ENCODE measurements around the gene GPR27. TPM values are rescaled to one million over a fixed set of nuclear protein-coding genes. Genes with fewer than 3 reads are reported as not detected.

Gene GPR27
- under 1 TPM; 0.74 to 0.93 TPM for total RNA-seq

GRCh38 chr3:71753701-71754609 lies at the start of gene GPR27:
Gene GPR27 (plus strand): TSS chr3:71753855. CDS start chr3:71754050, 195 bp downstream.
- H3K9me3 Mint-ChIP-seq: no peaks in the 10 kb centered on the region
- intact Hi-C loops (cut with micrococcal nuclease): loop anchor here (1.0 to 5.0 kb wide), 4 partner anchors 24 to 42 kb away; partner anchors contain the start of gene PROK2
- H3K27ac Mint-ChIP-seq: no peak within 1 kb of the TSS
- no peaks in the 10 kb centered on the region for H3K36me3 Mint-ChIP-seq (ENCODE audit: low read depth)
- H3K4me1 Mint-ChIP-seq (ENCODE audit: low read depth): peaks cover 7% of the 10 kb centered on the region
- peak; percentile 22 for DNase-seq
- H3K4me3 Mint-ChIP-seq: peak within 1 kb of the TSS; percentile 64
- peaks cover 33% of the 10 kb centered on the region for H3K27me3 Mint-ChIP-seq (ENCODE audit: low read depth)
- CTCF ChIA-PET: interaction anchor here (0.6 to 1.7 kb wide), 3 partner anchors 43 to 1245 kb away, joined by 3 to 8 read pairs (median 5); no protein-coding TSS in a partner anchor

GRCh38 chr3:71704915-71705314 lies 48.7 kb upstream of the GPR27 start:
- H3K4me1 Mint-ChIP-seq (ENCODE audit: low read depth): peaks cover 67% of the 10 kb centered on the region
- intact Hi-C loops (cut with micrococcal nuclease): no loop called here
- CTCF ChIA-PET: interaction anchor here (0.6 to 0.7 kb wide), 2 partner anchors 453 to 1170 kb away, joined by 3 read pairs; no protein-coding TSS in a partner anchor
- H3K36me3 Mint-ChIP-seq (ENCODE audit: low read depth): peaks cover 8% of the 10 kb centered on the region
- no peak overlapping the region for H3K4me3 Mint-ChIP-seq
- no peaks in the 10 kb centered on the region for H3K9me3 Mint-ChIP-seq
- H3K27me3 Mint-ChIP-seq (ENCODE audit: low read depth): no peaks in the 10 kb centered on the region
- no peak overlapping the region for H3K27ac Mint-ChIP-seq
- no peak for DNase-seq

- H3K36me3 Mint-ChIP-seq (ENCODE audit: low read depth): peaks cover 8% of the 10 kb centered on the region
- peak overlapping the region; percentile 33 for H3K27ac Mint-ChIP-seq
- no peaks in the 10 kb centered on the region for H3K27me3 Mint-ChIP-seq (ENCODE audit: low read depth)
- H3K4me3 Mint-ChIP-seq: no peak overlapping the region
- CTCF ChIA-PET: interaction anchor here (0.7 kb wide), 1 partner anchor 452 kb away, joined by 3 read pairs; no protein-coding TSS in a partner anchor
- H3K4me1 Mint-ChIP-seq (ENCODE audit: low read depth): peaks cover 73% of the 10 kb centered on the region
- DNase-seq: no peak
- H3K9me3 Mint-ChIP-seq: no peaks in the 10 kb centered on the region
- intact Hi-C loops (cut with micrococcal nuclease): no loop called here
These were observed 48.0 kb upstream of the GPR27 start for GRCh38 chr3:71705681-71706080.

GRCh38 chr3:71707595-71707994 lies 46.1 kb upstream of the GPR27 start:
- intact Hi-C loops (cut with micrococcal nuclease): no loop called here
- peaks cover 65% of the 10 kb centered on the region for H3K4me1 Mint-ChIP-seq (ENCODE audit: low read depth)
- peaks cover 8% of the 10 kb centered on the region for H3K36me3 Mint-ChIP-seq (ENCODE audit: low read depth)
- DNase-seq: no peak
- H3K4me3 Mint-ChIP-seq: no peak overlapping the region
- H3K9me3 Mint-ChIP-seq: no peaks in the 10 kb centered on the region
- no peak overlapping the region for H3K27ac Mint-ChIP-seq
- H3K27me3 Mint-ChIP-seq (ENCODE audit: low read depth): no peaks in the 10 kb centered on the region
- CTCF ChIA-PET: interaction anchor here (1.1 kb wide), 1 partner anchor 16 kb away, joined by 3 read pairs; no protein-coding TSS in a partner anchor

GRCh38 chr3:71708476-71709105 lies 45.1 kb upstream of the GPR27 start:
- CTCF ChIA-PET: interaction anchor here (0.7 to 5.1 kb wide), 3 partner anchors 13 to 166 kb away, joined by 3 to 48 read pairs (median 6); partner anchors contain the start of gene EIF4E3
- Mint-ChIP-seq H3K36me3 (ENCODE audit: low read depth) (peaks cover 8% of the 10 kb centered on the region), H3K4me1 (ENCODE audit: low read depth) (peaks cover 58% of the 10 kb centered on the region), H3K27me3 (ENCODE audit: low read depth) (no peaks in the 10 kb centered on the region), H3K4me3 (no peak overlapping the region), H3K9me3 (no peaks in the 10 kb centered on the region), H3K27ac (no peak overlapping the region)
- no peak for DNase-seq
- intact Hi-C loops (cut with micrococcal nuclease): no loop called here

GRCh38 chr3:71709908-71710511 lies 43.6 kb upstream of the GPR27 start:
- Mint-ChIP-seq H3K27ac (no peak overlapping the region), H3K4me1 (ENCODE audit: low read depth) (peaks cover 57% of the 10 kb centered on the region), H3K9me3 (no peaks in the 10 kb centered on the region), H3K4me3 (no peak overlapping the region), H3K27me3 (ENCODE audit: low read depth) (no peaks in the 10 kb centered on the region), H3K36me3 (ENCODE audit: low read depth) (peaks cover 8% of the 10 kb centered on the region)
- intact Hi-C loops (cut with micrococcal nuclease): loop anchor here (5.0 kb wide), 2 partner anchors 42 to 247 kb away; partner anchors contain the start of gene GPR27
- no peak for DNase-seq
- CTCF ChIA-PET: interaction anchor here (0.6 to 5.1 kb wide), 6 partner anchors 12 to 148 kb away, joined by 4 to 48 read pairs (median 7); partner anchors contain the start of genes EIF4E3 and GPR27

GRCh38 chr3:71710906-71711494 lies 42.7 kb upstream of the GPR27 start:
- Mint-ChIP-seq H3K4me3 (no peak overlapping the region), H3K27ac (no peak overlapping the region), H3K9me3 (no peaks in the 10 kb centered on the region), H3K27me3 (ENCODE audit: low read depth) (no peaks in the 10 kb centered on the region), H3K4me1 (ENCODE audit: low read depth) (peaks cover 50% of the 10 kb centered on the region), H3K36me3 (ENCODE audit: low read depth) (peaks cover 4% of the 10 kb centered on the region)
- intact Hi-C loops (cut with micrococcal nuclease): loop anchor here (1.0 to 5.0 kb wide), 5 partner anchors 10 to 246 kb away; partner anchors contain the start of gene GPR27
- no peak for DNase-seq
- CTCF ChIA-PET: interaction anchor here (0.7 to 5.5 kb wide), 17 partner anchors 9 to 1140 kb away, joined by 3 to 48 read pairs (median 4); partner anchors contain the start of genes EIF4E3 and GPR27

- H3K27ac Mint-ChIP-seq: no peak overlapping the region
- no peaks in the 10 kb centered on the region for H3K27me3 Mint-ChIP-seq (ENCODE audit: low read depth)
- H3K36me3 Mint-ChIP-seq (ENCODE audit: low read depth): no peaks in the 10 kb centered on the region
- no peaks in the 10 kb centered on the region for H3K9me3 Mint-ChIP-seq
- intact Hi-C loops (cut with micrococcal nuclease): loop anchor here (5.0 kb wide), 2 partner anchors 39 to 244 kb away; partner anchors contain the start of gene GPR27
- H3K4me1 Mint-ChIP-seq (ENCODE audit: low read depth): peaks cover 53% of the 10 kb centered on the region
- H3K4me3 Mint-ChIP-seq: no peak overlapping the region
- no peak for DNase-seq
- CTCF ChIA-PET: interaction anchor here (0.7 to 5.5 kb wide), 5 partner anchors 9 to 162 kb away, joined by 3 to 48 read pairs (median 5); partner anchors contain the start of gene EIF4E3
These were observed 40.6 kb upstream of the GPR27 start for GRCh38 chr3:71713041-71713440.

- no peak for DNase-seq
- Mint-ChIP-seq H3K27me3 (ENCODE audit: low read depth) (no peaks in the 10 kb centered on the region), H3K4me3 (no peak overlapping the region), H3K4me1 (ENCODE audit: low read depth) (peaks cover 64% of the 10 kb centered on the region), H3K36me3 (ENCODE audit: low read depth) (no peaks in the 10 kb centered on the region), H3K27ac (no peak overlapping the region), H3K9me3 (no peaks in the 10 kb centered on the region)
- CTCF ChIA-PET: interaction anchor here (1.3 to 5.5 kb wide), 2 partner anchors 14 to 17 kb away, joined by 5 to 42 read pairs; no protein-coding TSS in a partner anchor
- intact Hi-C loops (cut with micrococcal nuclease): loop anchor here (5.0 kb wide), 2 partner anchors 38 to 243 kb away; partner anchors contain the start of gene GPR27
These were observed 39.1 kb upstream of the GPR27 start for GRCh38 chr3:71714595-71714994.

- DNase-seq: peak; percentile 35
- Mint-ChIP-seq H3K27me3 (ENCODE audit: low read depth) (no peaks in the 10 kb centered on the region), H3K27ac (no peak overlapping the region), H3K4me1 (ENCODE audit: low read depth) (peaks cover 75% of the 10 kb centered on the region), H3K36me3 (ENCODE audit: low read depth) (peaks cover 5% of the 10 kb centered on the region), H3K9me3 (no peaks in the 10 kb centered on the region), H3K4me3 (no peak overlapping the region)
- intact Hi-C loops (cut with micrococcal nuclease): no loop called here
- CTCF ChIA-PET: interaction anchor here (5.5 kb wide), 1 partner anchor 11 kb away, joined by 27 read pairs; no protein-coding TSS in a partner anchor
These were observed 35.6 kb upstream of the GPR27 start for GRCh38 chr3:71718072-71718471.

GRCh38 chr3:71721002-71721401 lies 32.7 kb upstream of the GPR27 start:
- CTCF ChIA-PET: interaction anchor here (1.1 to 6.6 kb wide), 3 partner anchors 8 to 43 kb away, joined by 3 to 48 read pairs (median 27); no protein-coding TSS in a partner anchor
- H3K27me3 Mint-ChIP-seq (ENCODE audit: low read depth): no peaks in the 10 kb centered on the region
- no peaks in the 10 kb centered on the region for H3K9me3 Mint-ChIP-seq
- no peak overlapping the region for H3K4me3 Mint-ChIP-seq
- no peak for DNase-seq
- intact Hi-C loops (cut with micrococcal nuclease): loop anchor here (1.0 to 10.0 kb wide), 10 partner anchors 10 to 1366 kb away; partner anchors contain the start of gene RYBP
- H3K27ac Mint-ChIP-seq: peak overlapping the region; percentile 85
- peaks cover 72% of the 10 kb centered on the region for H3K4me1 Mint-ChIP-seq (ENCODE audit: low read depth)
- peaks cover 5% of the 10 kb centered on the region for H3K36me3 Mint-ChIP-seq (ENCODE audit: low read depth)

All from activated naive CD4-positive, alpha-beta T cell treated with anti-CD3 and anti-CD28 coated beads for 36 hours (primary cell).